ENCODE results near the gene DEFB124. TPM values are rescaled to one million over a fixed set of nuclear protein-coding genes. Genes with fewer than 3 reads are reported as not detected.

DEFB124 gene
- polyA plus RNA-seq, 3 donors, result not detected

DNA sequence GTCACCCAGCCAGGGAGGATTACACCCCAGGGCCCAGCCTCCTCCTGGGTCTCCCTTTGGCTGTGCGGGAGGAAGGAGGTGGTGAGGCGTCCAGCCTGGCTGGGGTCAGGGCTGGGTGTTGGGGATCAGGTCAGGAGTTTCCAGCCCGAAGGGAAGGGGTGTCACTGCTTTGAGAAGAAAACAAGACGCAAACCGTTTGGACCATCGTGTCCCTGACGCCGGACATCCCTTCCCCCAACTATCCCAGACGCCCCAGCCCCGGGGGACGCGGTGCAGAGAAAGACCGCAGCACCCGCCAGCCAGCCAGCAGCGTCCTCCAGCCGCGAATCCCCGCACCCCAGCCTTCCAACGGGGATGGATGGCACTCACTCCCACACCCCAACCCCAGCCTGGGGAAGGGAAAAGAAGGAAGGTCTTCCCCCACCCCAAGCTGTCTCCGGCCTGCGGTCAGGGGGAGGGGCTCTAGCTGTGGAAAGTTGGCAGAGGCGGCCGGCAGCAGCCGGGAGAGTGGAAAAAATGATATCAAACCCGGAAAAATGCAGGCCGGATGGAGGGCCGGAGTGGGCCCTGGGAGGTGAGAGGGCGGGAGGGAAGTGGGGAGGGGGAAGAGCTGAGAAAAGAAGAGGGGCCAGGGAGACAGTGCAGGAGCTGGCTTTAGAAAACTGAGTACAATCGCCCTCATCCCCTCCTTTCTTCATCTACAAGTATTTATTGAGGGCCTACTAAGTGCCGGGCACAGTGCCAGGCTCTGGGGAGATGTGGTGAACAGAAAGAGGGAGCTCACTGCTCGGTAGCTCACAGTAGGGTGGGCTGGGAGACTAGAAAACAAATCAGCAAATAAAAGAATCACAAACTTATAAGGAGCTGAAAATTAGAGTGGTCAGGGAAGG is 10.8 kb upstream of the DEFB124 start:
- no peak overlapping the region for H3K27ac ChIP-seq (ENCODE audit: low read depth in 1 of 2, low read length in 2 of 2)
- no peaks in the 10 kb centered on the region for H4K20me1 ChIP-seq (ENCODE audit: insufficient read depth, low read length)
- H3K27me3 Mint-ChIP-seq (ENCODE audit: low read depth in 3 of 3), result peaks cover 35 to 49% (median 37%) of the 10 kb centered on the region in 3 donors
- peaks cover 0 to 3% of the 10 kb centered on the region in 2 donors for H3K9me3 ChIP-seq (replicated peaks in 1 of 2; ENCODE audit: control insufficient read depth in 1 of 2, insufficient read depth in 1 of 2, low read length in 2 of 2)
- WGBS (ENCODE audit: insufficient coverage), result 50% methylated on average over 2 of the region's 31 CpGs
- no peak for DNase-seq
- peak overlapping the region; percentile 3 for H3K4me2 ChIP-seq (replicated peaks; ENCODE audit: extremely low read depth, low read length, poor library complexity, severe bottlenecking)
- H2AFZ ChIP-seq (ENCODE audit: insufficient read depth, low read depth, low read length, poor library complexity, severe bottlenecking), result no peak overlapping the region
- H3K9ac ChIP-seq (ENCODE audit: insufficient read depth, low read length, poor library complexity, severe bottlenecking), result no peak overlapping the region
- peaks cover 13 to 27% of the 10 kb centered on the region in 2 donors for H3K27me3 ChIP-seq (ENCODE audit: control insufficient read depth in 2 of 2, insufficient read depth in 2 of 2, low read length in 2 of 2)
- no peaks in the 10 kb centered on the region for H3K36me3 Mint-ChIP-seq
- no peaks in the 10 kb centered on the region for H3K36me3 ChIP-seq (replicated peaks in 1 of 2; ENCODE audit: control insufficient read depth in 1 of 2, insufficient read depth in 2 of 2, low read length in 2 of 2)
- peak overlapping the region in 1 of 2 donors; percentile 72 for H3K4me3 Mint-ChIP-seq
- intact Hi-C loops (cut with micrococcal nuclease), result no loop called here
- peaks cover 4 to 8% of the 10 kb centered on the region in 2 donors for H3K4me1 ChIP-seq (ENCODE audit: control insufficient read depth in 1 of 2, insufficient read depth in 2 of 2, low read length in 2 of 2)
- peaks cover 11% of the 10 kb centered on the region for H3K4me1 Mint-ChIP-seq
- no peaks in the 10 kb centered on the region for H3K79me2 ChIP-seq (ENCODE audit: insufficient read depth, low read length)
- H3K4me3 ChIP-seq (replicated peaks in 1 of 3; ENCODE audit: low read depth in 2 of 3, low read length in 3 of 3), result peak overlapping the region in 1 of 3 experiments; percentile 16
- no peak overlapping the region for H3K27ac Mint-ChIP-seq
- TF ChIP-seq, protein P1, sequence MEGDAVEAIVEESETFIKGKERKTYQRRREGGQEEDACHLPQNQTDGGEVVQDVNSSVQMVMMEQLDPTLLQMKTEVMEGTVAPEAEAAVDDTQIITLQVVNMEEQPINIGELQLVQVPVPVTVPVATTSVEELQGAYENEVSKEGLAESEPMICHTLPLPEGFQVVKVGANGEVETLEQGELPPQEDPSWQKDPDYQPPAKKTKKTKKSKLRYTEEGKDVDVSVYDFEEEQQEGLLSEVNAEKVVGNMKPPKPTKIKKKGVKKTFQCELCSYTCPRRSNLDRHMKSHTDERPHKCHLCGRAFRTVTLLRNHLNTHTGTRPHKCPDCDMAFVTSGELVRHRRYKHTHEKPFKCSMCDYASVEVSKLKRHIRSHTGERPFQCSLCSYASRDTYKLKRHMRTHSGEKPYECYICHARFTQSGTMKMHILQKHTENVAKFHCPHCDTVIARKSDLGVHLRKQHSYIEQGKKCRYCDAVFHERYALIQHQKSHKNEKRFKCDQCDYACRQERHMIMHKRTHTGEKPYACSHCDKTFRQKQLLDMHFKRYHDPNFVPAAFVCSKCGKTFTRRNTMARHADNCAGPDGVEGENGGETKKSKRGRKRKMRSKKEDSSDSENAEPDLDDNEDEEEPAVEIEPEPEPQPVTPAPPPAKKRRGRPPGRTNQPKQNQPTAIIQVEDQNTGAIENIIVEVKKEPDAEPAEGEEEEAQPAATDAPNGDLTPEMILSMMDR (IDR thresholded peaks at IDR 0.05), result no peak
- H3K9me3 Mint-ChIP-seq, result peaks cover 0 to 15% (median 5%) of the 10 kb centered on the region in 7 donors

DNA sequence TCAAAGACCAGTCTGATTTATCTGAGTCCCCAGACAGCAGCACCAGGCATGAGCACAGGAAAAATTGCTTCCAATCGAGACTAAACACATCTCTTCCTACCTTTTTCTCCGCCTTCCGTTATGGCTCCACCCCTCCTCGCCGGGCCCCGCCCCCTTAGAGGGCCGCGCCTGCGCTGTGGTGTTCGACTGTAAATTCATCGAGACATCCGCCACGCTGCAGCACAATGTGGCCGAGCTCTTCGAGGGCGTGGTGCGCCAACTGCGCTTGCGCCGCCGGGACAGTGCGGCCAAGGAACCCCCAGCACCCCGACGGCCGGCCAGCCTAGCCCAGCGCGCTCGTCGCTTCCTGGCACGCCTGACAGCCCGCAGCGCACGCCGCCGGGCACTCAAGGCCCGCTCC is 9.1 kb upstream of the DEFB124 start:
- Histone ChIP-seq H3K36me3 (replicated peaks in 1 of 2; ENCODE audit: control insufficient read depth in 1 of 2, insufficient read depth in 2 of 2, low read length in 2 of 2) (no peaks in the 10 kb centered on the region), H3K27ac (ENCODE audit: low read depth in 1 of 2, low read length in 2 of 2) (no peak overlapping the region), H3K27me3 (ENCODE audit: control insufficient read depth in 2 of 2, insufficient read depth in 2 of 2, low read length in 2 of 2) (peaks cover 13 to 27% of the 10 kb centered on the region in 2 donors), H4K20me1 (ENCODE audit: insufficient read depth, low read length) (no peaks in the 10 kb centered on the region), H3K4me3 (replicated peaks in 1 of 3; ENCODE audit: low read depth in 2 of 3, low read length in 3 of 3) (no peak overlapping the region), H3K4me1 (ENCODE audit: control insufficient read depth in 1 of 2, insufficient read depth in 2 of 2, low read length in 2 of 2) (peaks cover 4 to 8% of the 10 kb centered on the region in 2 donors), H3K9ac (ENCODE audit: insufficient read depth, low read length, poor library complexity, severe bottlenecking) (no peak overlapping the region), H2AFZ (ENCODE audit: insufficient read depth, low read depth, low read length, poor library complexity, severe bottlenecking) (no peak overlapping the region), H3K79me2 (ENCODE audit: insufficient read depth, low read length) (no peaks in the 10 kb centered on the region), H3K9me3 (replicated peaks in 1 of 2; ENCODE audit: control insufficient read depth in 1 of 2, insufficient read depth in 1 of 2, low read length in 2 of 2) (peaks cover 0 to 3% of the 10 kb centered on the region in 2 donors), H3K4me2 (replicated peaks; ENCODE audit: extremely low read depth, low read length, poor library complexity, severe bottlenecking) (no peak overlapping the region)
- Mint-ChIP-seq H3K27ac (no peak overlapping the region), H3K36me3 (no peaks in the 10 kb centered on the region), H3K4me1 (peaks cover 11% of the 10 kb centered on the region), H3K4me3 (no peak overlapping the region), H3K27me3 (ENCODE audit: low read depth in 3 of 3) (peaks cover 30 to 49% (median 40%) of the 10 kb centered on the region in 3 donors), H3K9me3 (peaks cover 0 to 15% (median 5%) of the 10 kb centered on the region in 7 donors)
- no peak for DNase-seq
- TF ChIP-seq, protein P1 (IDR thresholded peaks at IDR 0.05), result no peak
- intact Hi-C loops (cut with micrococcal nuclease), result no loop called here
- 56% methylated on average over 36 of the region's 36 CpGs for WGBS (ENCODE audit: insufficient coverage)
